DOHH2 (cell line): Measurements from ENCODE around the gene PROX2.

Experiments used
- H3F3A ChIP-seq: fragments of 200-600 bp; sonication (generic), shearing (Covaris generic); 2 replicates; pipeline ENCODE4 v1.6.0; 2016; ENCODE audit warnings: antibody characterized with exemption, mild to moderate bottlenecking; ENCODE audit not compliant: control insufficient read depth, insufficient read depth
- H3K27ac ChIP-seq: fragments of 200-600 bp; sonication (generic); 2 replicates; pipeline ENCODE4 v1.5.1; 2014; ENCODE audit warnings: low read depth, mild to moderate bottlenecking, low read length, moderate library complexity
- H3K27me3 ChIP-seq: fragments of 200-600 bp; sonication (generic); 2 replicates; pipeline ENCODE4 v1.6.1; 2014; ENCODE audit warnings: mild to moderate bottlenecking, low read length, mixed read lengths; ENCODE audit not compliant: control insufficient read depth
- H3K36me3 ChIP-seq: fragments of 200-600 bp; sonication (generic); 2 replicates; pipeline ENCODE4 v1.6.1; 2014; ENCODE audit warnings: mild to moderate bottlenecking, low read length, moderate library complexity, mixed read lengths; ENCODE audit not compliant: control insufficient read depth
- H3K4me1 ChIP-seq: fragments of 200-600 bp; sonication (generic); 2 replicates; pipeline ENCODE4 v1.6.1; 2014; ENCODE audit warnings: mild to moderate bottlenecking, low read length, mixed read lengths; ENCODE audit not compliant: control insufficient read depth
- H3K4me2 ChIP-seq: fragments of 200-600 bp; sonication (generic); 2 replicates; pipeline ENCODE4 v1.6.0; 2014; ENCODE audit warnings: mild to moderate bottlenecking, low read length, moderate library complexity
- H3K4me3 ChIP-seq: fragments of 200-600 bp; sonication (generic); 2 replicates; pipeline ENCODE4 v1.5.1; 2014; ENCODE audit warnings: mild to moderate bottlenecking, low read length, mixed read lengths
- H3K79me2 ChIP-seq: fragments of 200-600 bp; sonication (generic); 2 replicates; pipeline ENCODE4 v1.6.1; 2014; ENCODE audit warnings: mild to moderate bottlenecking, low read length, mixed read lengths; ENCODE audit not compliant: control insufficient read depth
- H3K9me2 ChIP-seq: fragments of 200-600 bp; sonication (generic); replicated peaks from 2 replicates; pipeline ENCODE4 v1.6.1; 2014; ENCODE audit warnings: mild to moderate bottlenecking, low read length, mixed read lengths; ENCODE audit not compliant: control insufficient read depth
- H3K9me3 ChIP-seq: fragments of 200-600 bp; sonication (generic); 2 replicates; pipeline ENCODE4 v1.6.1; 2014; ENCODE audit warnings: antibody characterized with exemption, low read length, mixed read lengths; ENCODE audit not compliant: control insufficient read depth, insufficient read depth
- H4K20me1 ChIP-seq: fragments of 200-600 bp; sonication (generic); 2 replicates; pipeline ENCODE4 v1.6.0; 2014; ENCODE audit warnings: low read depth, mild to moderate bottlenecking, antibody characterized with exemption, low read length, moderate library complexity; ENCODE audit not compliant: control insufficient read depth, insufficient read depth
- EZH2phosphoT487 ChIP-seq: fragments of 200-600 bp; sonication (generic); IDR thresholded peaks from 2 replicates; pipeline ENCODE4 v1.6.1; 2017; ENCODE audit warnings: borderline replicate concordance, mild to moderate bottlenecking, antibody characterized with exemption, low read length, moderate library complexity, mixed read lengths
- TF ChIP-seq, protein P1 (sequence below): fragments of 200-600 bp; sonication (generic); IDR thresholded peaks from one replicate; pipeline ENCODE4 v1.5.1; 2014; ENCODE audit warnings: antibody characterized with exemption, mild to moderate bottlenecking, low read depth, low read length; ENCODE audit not compliant: poor library complexity, severe bottlenecking

PROX2 gene

DNA sequence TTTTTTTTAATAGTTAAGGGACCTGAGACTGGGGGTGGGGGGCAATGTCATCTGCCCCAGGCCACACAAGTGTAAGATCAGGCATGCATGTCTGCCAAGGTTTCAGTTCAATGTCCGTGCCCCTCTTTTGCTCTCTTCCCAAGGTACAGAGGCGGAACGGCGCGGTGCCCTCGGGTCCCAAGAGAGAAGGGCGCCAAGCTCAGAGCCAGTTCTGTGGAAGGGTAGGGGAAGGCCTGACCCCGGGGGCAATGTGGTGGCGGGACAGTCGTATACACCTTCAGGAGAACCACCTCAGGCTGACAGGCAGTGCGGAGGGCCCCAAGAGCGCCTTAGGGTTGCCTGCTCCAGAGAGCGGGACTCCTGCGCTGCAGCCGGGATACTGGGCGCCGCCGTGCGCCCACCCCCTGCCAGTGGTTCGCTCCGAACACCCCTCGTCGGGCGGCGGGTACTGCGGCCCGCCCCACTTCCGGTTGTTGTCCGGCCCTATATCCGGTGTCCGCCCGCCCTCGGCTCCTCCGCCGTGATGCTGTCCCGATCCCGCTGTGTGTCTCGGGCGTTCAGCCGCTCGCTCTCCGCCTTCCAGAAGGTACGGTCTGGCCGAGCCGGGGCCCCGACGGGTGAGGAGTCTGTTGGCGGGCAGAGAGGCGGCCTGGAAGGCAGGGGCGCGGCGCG is 5.6 kb upstream of the PROX2 start, which contains the start of gene DLST:
DLST (plus strand) TSS at position 486 of the 672 bp plus-strand sequence; CDS start at position 524, 38 bp downstream.
- Histone ChIP-seq H3K27me3 (no peaks in the 10 kb centered on the region), H3K4me2 (peak within 1 kb of the TSS; percentile 70), H3F3A (peaks cover 4% of the 10 kb centered on the region; the same call in 1 of the 2 replicates), H3K27ac (peak within 1 kb of the TSS; percentile 71), H3K4me1 (peaks cover 41% of the 10 kb centered on the region), H4K20me1 (peaks cover 29% of the 10 kb centered on the region), H3K36me3 (peaks cover 43% of the 10 kb centered on the region), H3K79me2 (peaks cover 52% of the 10 kb centered on the region), H3K4me3 (peak within 1 kb of the TSS; percentile 84), H3K9me3 (no peaks in the 10 kb centered on the region), H3K9me2 (no peaks in the 10 kb centered on the region)
- TF ChIP-seq, protein P1, sequence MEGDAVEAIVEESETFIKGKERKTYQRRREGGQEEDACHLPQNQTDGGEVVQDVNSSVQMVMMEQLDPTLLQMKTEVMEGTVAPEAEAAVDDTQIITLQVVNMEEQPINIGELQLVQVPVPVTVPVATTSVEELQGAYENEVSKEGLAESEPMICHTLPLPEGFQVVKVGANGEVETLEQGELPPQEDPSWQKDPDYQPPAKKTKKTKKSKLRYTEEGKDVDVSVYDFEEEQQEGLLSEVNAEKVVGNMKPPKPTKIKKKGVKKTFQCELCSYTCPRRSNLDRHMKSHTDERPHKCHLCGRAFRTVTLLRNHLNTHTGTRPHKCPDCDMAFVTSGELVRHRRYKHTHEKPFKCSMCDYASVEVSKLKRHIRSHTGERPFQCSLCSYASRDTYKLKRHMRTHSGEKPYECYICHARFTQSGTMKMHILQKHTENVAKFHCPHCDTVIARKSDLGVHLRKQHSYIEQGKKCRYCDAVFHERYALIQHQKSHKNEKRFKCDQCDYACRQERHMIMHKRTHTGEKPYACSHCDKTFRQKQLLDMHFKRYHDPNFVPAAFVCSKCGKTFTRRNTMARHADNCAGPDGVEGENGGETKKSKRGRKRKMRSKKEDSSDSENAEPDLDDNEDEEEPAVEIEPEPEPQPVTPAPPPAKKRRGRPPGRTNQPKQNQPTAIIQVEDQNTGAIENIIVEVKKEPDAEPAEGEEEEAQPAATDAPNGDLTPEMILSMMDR: no peak
- no peak for TF ChIP-seq EZH2phosphoT487

DNA sequence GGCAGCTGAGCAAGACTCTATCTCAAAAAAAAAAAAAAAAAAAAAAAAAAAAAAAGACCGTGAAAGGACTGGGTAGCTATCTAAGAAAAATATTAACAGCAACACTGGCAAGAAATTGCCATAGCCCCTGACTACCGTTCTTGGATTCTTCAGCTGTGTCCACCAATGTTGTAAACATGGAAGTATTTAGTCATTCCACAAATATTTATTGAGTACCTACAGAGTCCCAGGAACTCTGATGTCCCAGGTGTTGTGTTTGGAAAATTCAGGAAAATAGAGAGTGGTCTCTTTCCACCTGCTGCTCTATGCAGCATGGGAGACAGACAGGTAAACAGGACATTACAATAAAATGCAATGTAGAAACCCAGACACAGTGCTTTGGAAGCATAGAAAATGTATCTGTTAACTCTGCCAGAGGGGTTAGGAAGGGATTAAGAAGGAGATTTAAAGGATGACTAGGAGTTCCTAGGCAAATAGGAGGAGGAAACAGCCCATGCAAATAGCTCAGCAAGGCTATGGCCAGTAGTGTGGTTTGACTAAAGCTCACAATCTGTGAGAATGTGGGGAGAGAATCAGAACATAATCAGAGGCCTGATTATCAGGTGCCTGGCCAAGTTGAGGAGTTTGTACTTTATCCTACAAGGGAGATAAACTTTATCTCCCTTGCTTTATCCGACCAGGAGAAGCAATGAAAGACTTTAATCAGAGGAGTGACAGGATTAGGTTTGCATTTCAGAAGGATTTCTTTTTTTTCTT is 3.7 kb upstream of the PROX2 start:
- Histone ChIP-seq H3K27ac (no peak overlapping the region), H3K4me2 (no peak overlapping the region), H3K27me3 (no peaks in the 10 kb centered on the region)

DNA sequence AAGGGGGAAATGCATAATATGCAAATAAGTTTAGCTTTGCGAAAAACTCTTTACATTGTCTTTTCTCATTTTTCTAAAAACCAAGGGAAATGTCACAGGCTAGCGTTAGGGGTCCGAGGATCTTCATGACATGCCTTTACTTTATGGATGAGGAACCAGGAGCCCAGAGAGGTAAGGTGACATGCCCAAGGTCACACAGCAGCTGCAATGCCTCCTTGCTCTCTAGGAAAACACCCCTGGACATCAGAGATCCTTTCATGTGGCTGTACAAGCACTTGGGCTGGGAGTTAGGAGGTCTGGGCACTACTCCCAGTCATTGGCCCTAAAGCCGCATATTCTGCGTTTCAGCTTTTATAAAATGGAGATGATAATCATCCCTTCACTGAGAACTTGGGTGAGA is 741 bp downstream of the PROX2 start:
- Histone ChIP-seq H4K20me1 (no peaks in the 10 kb centered on the region), H3K4me1 (peaks cover 20% of the 10 kb centered on the region), H3K4me2 (no peak overlapping the region), H3K9me2 (no peaks in the 10 kb centered on the region), H3K36me3 (no peaks in the 10 kb centered on the region), H3K27me3 (peaks cover 6% of the 10 kb centered on the region; the same call in 1 of the 2 replicates), H3F3A (peaks cover 4% of the 10 kb centered on the region; the same call in 1 of the 2 replicates), H3K27ac (no peak overlapping the region), H3K4me3 (no peak overlapping the region), H3K9me3 (no peaks in the 10 kb centered on the region), H3K79me2 (no peaks in the 10 kb centered on the region)
- TF ChIP-seq EZH2phosphoT487: no peak
- TF ChIP-seq, protein P1: no peak

More for the DNA sequence above, 3.7 kb upstream of the PROX2 start:
- Histone ChIP-seq H3K9me2 (no peaks in the 10 kb centered on the region), H3K4me3 (no peak overlapping the region), H3K36me3 (peaks cover 23% of the 10 kb centered on the region), H3K9me3 (no peaks in the 10 kb centered on the region), H3K4me1 (peaks cover 42% of the 10 kb centered on the region), H4K20me1 (peaks cover 14% of the 10 kb centered on the region), H3K79me2 (peaks cover 32% of the 10 kb centered on the region), H3F3A (peaks cover 4% of the 10 kb centered on the region; the same call in 1 of the 2 replicates)
- TF ChIP-seq, protein P1: no peak
- no peak for TF ChIP-seq EZH2phosphoT487
